NCI-H2227 (cell line): ENCODE results near the gene TBC1D10B.
A peak's percentile ranks its signal among the peaks of the same experiment; 100 is the strongest.
"Not testable (repeated sequence)": the region's sequence is repeated elsewhere in the genome, so short reads cannot be mapped to it uniquely, and the experiment has no call there.

Source experiments
- DNase-seq: peaks from one replicate; lab custom pipeline; 2025; ENCODE audit not compliant: unreplicated experiment; lab: John Stamatoyannopoulos, UW

Gene TBC1D10B

DNA sequence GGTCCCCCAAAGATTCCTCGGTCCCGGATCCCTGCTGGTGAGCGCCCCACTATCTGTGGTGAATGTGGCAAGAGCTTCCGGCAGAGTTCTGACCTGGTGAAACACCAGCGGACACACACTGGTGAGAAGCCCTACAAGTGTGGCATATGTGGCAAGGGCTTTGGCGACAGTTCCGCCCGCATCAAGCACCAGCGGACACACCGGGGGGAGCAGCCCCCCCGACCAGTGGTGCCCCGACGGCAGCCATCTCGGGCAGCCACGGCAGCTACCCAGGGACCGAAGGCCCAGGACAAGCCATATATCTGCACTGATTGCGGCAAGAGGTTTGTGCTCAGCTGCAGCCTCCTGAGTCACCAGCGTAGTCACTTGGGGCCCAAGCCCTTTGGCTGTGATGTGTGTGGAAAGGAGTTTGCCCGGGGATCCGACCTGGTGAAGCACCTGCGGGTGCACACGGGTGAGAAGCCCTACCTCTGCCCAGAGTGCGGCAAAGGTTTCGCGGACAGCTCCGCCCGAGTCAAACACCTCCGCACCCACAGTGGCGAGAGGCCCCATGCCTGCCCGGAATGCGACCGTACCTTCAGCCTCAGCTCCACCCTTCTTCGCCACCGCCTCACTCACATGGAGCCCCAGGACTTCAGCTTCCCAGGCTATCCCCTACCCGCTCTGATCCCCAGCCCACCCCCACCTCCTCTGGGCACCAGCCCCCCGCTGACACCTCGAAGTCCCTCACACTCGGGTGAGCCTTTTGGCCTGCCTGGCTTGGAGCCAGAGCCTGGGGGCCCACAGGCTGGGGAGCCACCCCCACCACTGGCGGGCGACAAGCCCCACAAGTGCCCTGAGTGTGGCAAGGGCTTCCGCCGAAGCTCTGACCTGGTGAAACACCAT lies 27.7 kb upstream of the TBC1D10B start:
- DNase-seq = no peak

GRCh38 chr16:30397056-30397455 lies 26.8 kb upstream of the TBC1D10B start:
- no peak for DNase-seq

GRCh38 chr16:30396627-30397026 lies 26.3 kb upstream of the TBC1D10B start:
- not testable (repeated sequence) for DNase-seq

DNA sequence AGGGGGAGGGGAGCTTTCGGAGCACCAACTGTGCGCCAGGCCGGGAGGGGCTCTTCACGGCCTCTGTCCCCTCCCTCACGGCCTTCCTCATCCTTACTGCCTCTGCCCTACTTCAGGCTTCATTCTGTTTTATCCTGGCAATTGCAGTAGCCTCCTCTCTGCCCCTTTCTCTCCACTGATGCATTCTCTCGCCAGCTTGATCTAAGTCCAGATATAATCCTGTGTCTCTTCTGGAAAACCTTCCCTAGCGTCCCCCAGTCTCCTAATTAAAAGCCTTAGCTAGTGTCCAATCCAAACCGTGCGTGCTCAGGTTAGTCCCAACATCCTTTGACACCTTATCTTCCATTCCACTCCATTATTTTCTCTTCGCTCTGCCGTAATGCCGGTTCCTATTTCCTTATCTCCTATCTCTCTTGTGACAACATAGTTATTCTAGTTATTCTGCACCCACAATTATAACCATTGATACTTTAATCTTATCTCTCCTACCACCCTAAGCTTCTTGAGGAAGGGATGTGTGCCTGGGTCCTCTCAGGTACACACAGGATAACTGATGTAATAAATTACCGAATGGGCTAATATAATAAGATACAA lies 25.8 kb upstream of the TBC1D10B start:
- DNase-seq = peak; percentile 57

DNA sequence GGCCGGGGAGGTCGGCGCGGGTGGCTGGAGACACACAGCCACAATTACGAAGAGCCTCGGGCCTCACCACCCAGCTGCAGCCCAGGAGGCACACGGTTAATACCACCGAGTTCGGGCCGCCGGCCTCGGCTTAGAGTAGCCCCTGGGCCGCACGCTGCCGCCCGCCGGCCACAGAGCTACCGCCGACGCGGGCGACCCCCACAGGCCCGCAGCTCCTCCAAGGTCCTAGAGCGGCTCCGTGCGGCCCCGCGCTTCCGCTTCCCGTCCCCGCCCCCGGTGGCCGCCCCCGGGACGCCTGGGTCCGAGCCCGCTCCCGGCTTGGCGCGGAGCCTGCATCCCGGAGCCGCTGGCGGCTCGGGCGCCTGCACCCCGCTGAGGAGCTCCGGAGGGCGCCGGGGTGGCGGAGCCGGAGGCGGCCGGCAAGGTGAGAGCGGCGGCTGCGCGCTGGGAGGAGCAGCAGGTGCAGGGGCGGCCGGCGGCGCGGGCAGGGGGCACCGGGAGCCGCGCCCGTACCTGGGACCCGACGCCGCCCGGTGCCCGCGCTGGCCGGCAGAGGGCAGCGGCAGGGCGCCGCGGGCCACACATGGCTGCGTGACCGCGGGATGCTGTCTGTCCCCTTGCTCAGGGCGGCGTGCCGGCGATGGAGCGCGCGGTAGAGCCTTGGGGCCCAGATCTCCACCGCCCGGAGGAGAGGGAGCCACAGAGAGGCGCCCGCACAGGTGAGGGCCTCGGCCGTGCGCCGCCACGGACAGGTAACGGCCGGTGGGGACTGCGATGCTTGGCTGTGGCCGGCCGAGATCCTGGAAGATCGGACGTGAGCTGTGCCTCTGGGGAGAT lies 25.1 kb upstream of the TBC1D10B start, which contains the start of gene ZNF48:
Gene ZNF48, plus strand, starts transcription at position 266 of the 837 bp plus-strand sequence. Its CDS starts 375 bp downstream, at position 641.
- peak; percentile 97 for DNase-seq

DNA sequence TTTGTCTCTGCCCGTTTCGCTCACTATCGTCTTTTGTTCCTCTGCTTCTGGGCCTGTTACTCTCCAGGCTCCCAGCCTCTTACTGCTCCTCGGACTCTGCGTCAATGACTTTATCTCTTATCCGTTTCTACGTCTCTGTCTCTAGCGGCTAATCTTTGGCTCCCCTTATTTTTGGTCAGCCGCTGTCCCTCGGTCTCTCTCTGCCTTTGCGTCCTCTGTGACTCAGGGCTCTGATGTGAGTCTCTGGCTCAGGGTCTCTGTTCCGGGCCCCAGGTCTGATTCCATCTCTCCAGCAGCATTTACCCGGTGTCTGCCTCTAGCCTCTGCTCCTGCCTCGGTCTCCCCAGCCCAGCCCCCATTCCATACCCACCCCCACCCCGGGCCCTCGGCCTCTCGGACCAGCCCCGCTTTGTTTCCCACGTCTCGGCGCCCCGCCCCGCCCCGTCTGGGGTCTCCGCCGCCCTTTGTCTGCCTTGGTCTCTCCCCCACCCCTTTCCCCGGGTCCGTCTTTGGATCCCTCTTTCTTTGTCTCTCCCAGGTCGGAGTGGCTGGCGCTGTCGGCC lies 24.4 kb upstream of the TBC1D10B start:
- peak; percentile 39 for DNase-seq

GRCh38 chr16:30383521-30383920 lies 13.2 kb upstream of the TBC1D10B start:
- DNase-seq = no peak

- no peak for DNase-seq
Measured at GRCh38 chr16:30382111-30382881, 12.0 kb upstream of the TBC1D10B start, which contains the start of gene SEPTIN1. Gene SEPTIN1, minus strand, starts transcription at chr16:30382561. Its CDS starts 19 bp downstream, at chr16:30382542.

GRCh38 chr16:30381291-30382041 lies 11.2 kb upstream of the TBC1D10B start:
- no peak for DNase-seq

GRCh38 chr16:30380803-30381208 lies 10.5 kb upstream of the TBC1D10B start:
- DNase-seq = no peak

DNA sequence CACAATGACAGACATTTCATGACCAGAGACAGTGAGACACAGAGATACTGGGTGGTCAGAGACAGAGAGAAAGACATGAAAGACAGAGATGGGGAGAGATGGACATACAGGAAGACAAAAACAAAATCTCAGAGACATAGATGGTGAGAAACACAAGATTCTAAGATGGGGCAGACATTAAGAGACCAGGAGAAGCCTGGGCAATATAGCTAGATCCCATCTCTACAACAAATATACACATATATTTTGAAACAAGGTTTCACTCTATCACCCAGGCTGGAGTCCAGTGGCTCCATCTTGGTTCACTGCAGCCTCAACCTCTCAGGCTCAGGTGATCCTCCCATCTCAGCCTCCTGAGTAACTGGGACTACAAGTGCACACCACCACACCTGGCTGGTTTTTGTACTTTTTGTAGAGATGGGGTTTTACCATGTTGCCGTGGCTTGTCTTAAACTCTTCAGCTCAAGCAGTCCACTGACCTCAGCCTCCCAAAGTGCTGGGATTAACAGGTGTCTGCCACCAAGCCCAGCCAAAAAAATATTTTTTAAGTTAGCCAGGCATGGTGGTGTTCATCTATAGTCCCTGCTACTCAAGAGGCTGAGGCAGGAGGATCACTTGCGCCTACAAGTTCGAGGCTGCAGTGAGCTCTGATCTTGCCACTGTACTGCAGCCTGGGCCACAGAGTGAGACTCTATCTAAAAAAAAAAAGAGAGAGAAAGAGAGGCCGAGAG lies 9.9 kb upstream of the TBC1D10B start:
- DNase-seq = no peak

GRCh38 chr16:30379158-30379783 lies 9.0 kb upstream of the TBC1D10B start:
- DNase-seq = no peak

DNA sequence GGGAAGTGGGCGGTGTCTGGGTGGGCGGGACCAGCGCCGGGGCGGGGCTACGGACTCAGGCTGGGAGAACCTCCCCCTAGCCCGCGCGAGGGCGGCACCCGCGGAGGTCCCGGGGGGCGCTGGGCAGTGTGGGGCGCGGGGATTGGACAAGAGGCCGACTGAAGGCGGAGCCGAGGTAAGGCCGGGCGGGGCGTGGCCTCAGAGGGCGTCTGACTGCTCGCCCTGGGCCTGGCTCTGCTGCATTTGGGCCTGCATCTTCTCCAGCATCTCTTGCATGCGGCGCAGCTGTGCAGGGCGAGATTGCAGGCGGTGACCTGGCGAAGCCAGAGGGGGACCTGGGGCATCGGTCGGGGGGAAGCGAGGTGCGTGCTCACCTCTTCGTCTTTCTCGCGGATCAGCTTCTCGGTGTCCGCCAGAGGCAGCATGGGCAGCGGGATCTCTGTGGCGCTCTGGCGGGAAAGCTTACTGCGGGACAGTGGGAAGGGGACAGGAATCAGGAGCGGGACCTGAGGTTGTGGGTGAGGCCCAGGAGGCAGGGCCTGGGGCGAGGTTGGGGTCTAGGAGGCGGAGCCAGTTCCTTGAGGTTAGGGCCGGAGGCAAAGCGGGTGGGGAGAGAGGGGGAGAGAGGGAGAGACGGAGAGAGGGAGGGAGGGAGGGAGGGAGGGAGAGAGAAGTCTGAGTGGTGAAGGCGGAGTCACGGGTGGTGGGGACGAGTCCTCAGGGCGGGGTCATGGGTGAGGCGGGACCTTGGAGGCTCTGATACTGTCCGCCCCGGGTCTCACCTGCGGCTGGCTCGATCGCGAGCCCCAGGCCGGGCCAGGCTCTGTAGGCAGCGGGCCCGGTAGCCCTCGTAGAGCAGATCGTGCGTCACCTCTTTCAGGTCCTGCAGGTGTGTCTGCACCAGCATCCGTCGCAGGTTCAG lies 8.2 kb upstream of the TBC1D10B start:
- DNase-seq = peak; percentile 99

GRCh38 chr16:30377812-30378235 lies 7.5 kb upstream of the TBC1D10B start:
- peak; percentile 94 for DNase-seq

GRCh38 chr16:30377050-30377811 lies 6.9 kb upstream of the TBC1D10B start:
- DNase-seq = no peak

DNA sequence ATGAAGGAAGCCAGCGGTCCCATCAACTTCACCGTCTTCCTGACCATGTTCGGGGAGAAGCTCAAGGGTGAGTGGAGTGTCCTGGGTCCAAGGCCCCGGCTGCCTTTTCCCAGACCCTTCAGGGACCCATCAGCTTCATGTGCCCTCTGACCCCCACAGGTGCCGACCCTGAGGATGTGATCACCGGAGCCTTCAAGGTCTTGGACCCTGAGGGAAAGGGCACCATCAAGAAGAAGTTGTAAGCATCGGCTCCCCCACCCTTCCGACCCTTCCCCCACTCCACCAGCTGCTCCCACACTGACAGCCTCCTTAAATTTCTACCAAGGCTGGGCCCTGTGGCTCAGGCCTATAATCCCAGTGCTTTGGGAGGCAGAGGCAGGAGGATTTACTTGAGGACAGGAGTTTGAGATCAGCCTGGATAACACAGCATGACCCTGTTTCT lies 6.2 kb upstream of the TBC1D10B start:
- no peak for DNase-seq
